ENCODE results near the gene AJUBA.

DNA sequence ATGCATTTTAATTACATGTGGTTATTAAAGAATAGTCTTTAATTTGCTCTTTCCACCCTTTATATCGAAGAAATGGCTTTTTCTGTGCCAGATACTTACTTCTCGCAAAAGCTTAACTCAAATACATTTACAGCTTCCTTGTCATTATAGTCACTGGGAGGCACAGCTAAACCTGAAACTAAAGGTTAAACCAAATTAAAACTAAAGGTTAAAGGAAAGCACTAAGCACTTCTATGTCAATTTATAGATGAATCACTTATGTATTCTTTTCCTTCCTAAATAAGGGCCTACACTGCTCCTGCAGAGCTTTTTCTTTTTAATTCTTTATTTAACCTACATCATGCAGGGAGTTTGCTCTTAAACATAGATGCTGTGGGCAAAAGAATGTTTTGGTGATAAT is 18.5 kb upstream of the AJUBA start:
- no peak for TF ChIP-seq CTCF (IDR thresholded peaks at IDR 0.05)
- no peak for TF ChIP-seq EP300 (IDR thresholded peaks at IDR 0.05)
- no peak for TF ChIP-seq POLR2A (IDR thresholded peaks at IDR 0.05)
- no peak for TF ChIP-seq POLR2AphosphoS5 (IDR thresholded peaks at IDR 0.05)

Data from sigmoid colon (tissue), 4 donors.